Neuronal stem cell (in vitro differentiated cells): ENCODE measurements around the gene GSC2.

Experiments used
- DNase-seq: peaks from one replicate; pipeline ENCODE4 v3.0.0-alpha.2; 2013; ENCODE audit warnings: low spot score
- H2AFZ ChIP-seq: one replicate; pipeline ENCODE4 v1.6.1; 2013; ENCODE audit warnings: mild to moderate bottlenecking, low read length, inconsistent platforms
- H2AK5ac ChIP-seq: 2 replicates; pipeline ENCODE4 v1.6.1; 2013; ENCODE audit warnings: low read depth, mild to moderate bottlenecking, inconsistent platforms, low read length, moderate library complexity, mixed read lengths
- H2BK120ac ChIP-seq: 2 replicates; pipeline ENCODE4 v1.6.1; 2013; ENCODE audit warnings: low read depth, mild to moderate bottlenecking, inconsistent platforms, low read length, moderate library complexity, mixed read lengths
- H2BK12ac ChIP-seq: one replicate; pipeline ENCODE4 v1.6.1; 2013; ENCODE audit warnings: low read length, inconsistent platforms
- H2BK15ac ChIP-seq: 2 replicates; pipeline ENCODE4 v1.6.1; 2013; ENCODE audit warnings: mild to moderate bottlenecking, low read length, inconsistent platforms, mixed read lengths
- H2BK5ac ChIP-seq: one replicate; pipeline ENCODE4 v1.6.1; 2013; ENCODE audit warnings: inconsistent platforms, mild to moderate bottlenecking, low read length, moderate library complexity
- H3K14ac ChIP-seq: one replicate; pipeline ENCODE4 v1.6.1; 2013; ENCODE audit warnings: low read length, inconsistent platforms
- H3K18ac ChIP-seq: 2 replicates; pipeline ENCODE4 v1.6.1; 2013; ENCODE audit warnings: low read length, inconsistent platforms
- H3K23ac ChIP-seq: 2 replicates; pipeline ENCODE4 v1.6.1; 2013; ENCODE audit warnings: low read depth, mild to moderate bottlenecking, mixed read lengths, low read length, inconsistent platforms; ENCODE audit not compliant: poor library complexity
- H3K27ac ChIP-seq: replicated peaks from 3 replicates; pipeline ENCODE4 v1.5.1; 2013; ENCODE audit warnings: low read length, inconsistent platforms
- H3K27me3 ChIP-seq, 3 experiments: 2 replicates each; pipeline ENCODE4 v1.6.1; 2013; ENCODE audit warnings: low read length in 3 of 3, mild to moderate bottlenecking in 2 of 3, inconsistent platforms in 1 of 3, low read depth in 1 of 3, mixed read lengths in 1 of 3, moderate library complexity in 1 of 3; ENCODE audit not compliant: control insufficient read depth in 3 of 3, insufficient read depth in 3 of 3
- H3K36me3 ChIP-seq, 2 donors: replicated peaks in 1 of 2; 2 replicates each; pipeline ENCODE4 v1.6.1; 2013; ENCODE audit warnings: low read length in 2 of 2; ENCODE audit not compliant: control insufficient read depth in 2 of 2, insufficient read depth in 2 of 2
- H3K4ac ChIP-seq: 2 replicates; pipeline ENCODE4 v1.6.1; 2013; ENCODE audit warnings: inconsistent platforms, mild to moderate bottlenecking, low read length, moderate library complexity
- H3K4me1 ChIP-seq, 2 donors: 1 replicate in 1 of 2; 2 replicates in 1 of 2; pipeline ENCODE4 v1.6.1; 2013; ENCODE audit warnings: low read length in 2 of 2, low read depth in 1 of 2; ENCODE audit not compliant: control insufficient read depth in 2 of 2, insufficient read depth in 1 of 2
- H3K4me2 ChIP-seq: one replicate; pipeline ENCODE4 v1.6.1; 2013; ENCODE audit warnings: mild to moderate bottlenecking, low read length, inconsistent platforms; ENCODE audit not compliant: insufficient read depth, poor library complexity, severe bottlenecking
- H3K4me3 ChIP-seq, 2 donors: 2 replicates each; pipeline ENCODE4 v1.5.1; 2013; ENCODE audit warnings: low read length in 2 of 2, mild to moderate bottlenecking in 2 of 2, inconsistent platforms in 1 of 2, moderate library complexity in 1 of 2
- H3K79me1 ChIP-seq: one replicate; pipeline ENCODE4 v1.6.1; 2013; ENCODE audit warnings: low read depth, mild to moderate bottlenecking, inconsistent platforms, low read length, moderate library complexity
- H3K9ac ChIP-seq: one replicate; pipeline ENCODE4 v1.6.1; 2013; ENCODE audit warnings: mild to moderate bottlenecking, low read depth, low read length, inconsistent platforms; ENCODE audit not compliant: poor library complexity
- H3K9me3 ChIP-seq, 2 donors: replicated peaks in 1 of 2; 2 replicates each; pipeline versions ENCODE3 to v1.6.1; 2013; ENCODE audit warnings: low read length in 2 of 2, mild to moderate bottlenecking in 2 of 2, inconsistent platforms in 1 of 2, low read depth in 1 of 2, mixed read lengths in 1 of 2, moderate library complexity in 1 of 2; ENCODE audit not compliant: control insufficient read depth in 2 of 2, insufficient read depth in 1 of 2
- H4K8ac ChIP-seq: one replicate; pipeline ENCODE4 v1.6.1; 2013; ENCODE audit warnings: low read depth, mild to moderate bottlenecking, inconsistent platforms, low read length, moderate library complexity
- H4K91ac ChIP-seq: one replicate; pipeline ENCODE4 v1.6.1; 2013; ENCODE audit warnings: low read length, low read depth, mild to moderate bottlenecking, inconsistent platforms; ENCODE audit not compliant: poor library complexity
- WGBS, 2 donors: extraction: QIAGEN DNeasy Blood & Tissue Kit; methylation state at CpG; one replicate each; pipeline ENCODE4 v1.1.7; 2013; ENCODE audit warnings: missing lambda C conversion rate in 2 of 2, mixed read lengths in 1 of 2; ENCODE audit not compliant: insufficient read length in 2 of 2, insufficient replicate concordance in 1 of 2; ENCODE audit errors: extremely low coverage in 2 of 2; 5-methylcytosine and 5-hydroxymethylcytosine counted together

The GSC2 gene

GRCh38 chr22:19137384-19138216, 12.5 kb downstream of the GSC2 start:
- H3K36me3 ChIP-seq: peaks cover 83 to 97% of the 10 kb centered on the region in 2 donors
- no peak overlapping the region for H2BK5ac ChIP-seq

DNA sequence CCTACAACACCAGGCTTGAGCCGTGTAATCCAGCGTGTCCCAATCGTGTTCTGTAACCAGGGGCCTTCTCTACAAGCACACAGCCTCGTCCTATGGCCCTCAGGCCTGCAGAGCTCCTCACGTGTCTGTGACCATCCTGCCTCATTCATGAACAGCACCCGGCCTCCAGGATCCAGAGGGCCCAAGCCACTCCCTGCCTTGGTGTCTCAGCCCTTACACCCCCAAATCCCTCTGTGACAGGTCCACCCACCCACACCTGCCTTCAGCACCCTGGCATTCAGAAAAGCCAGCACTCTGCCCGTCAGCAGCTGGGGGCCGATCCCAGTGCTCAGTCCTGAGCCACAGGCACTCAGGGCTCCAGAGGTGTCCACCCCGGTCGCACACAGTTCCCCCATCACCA, 13.2 kb downstream of the GSC2 start:
- peaks cover 9% of the 10 kb centered on the region for H3K79me1 ChIP-seq
- H4K91ac ChIP-seq: no peak overlapping the region
- no CpG with 5 or more reads among the region's 10 CpGs for WGBS, 2 donors

More at GRCh38 chr22:19137384-19138216, 12.5 kb downstream of the GSC2 start:
- Histone ChIP-seq H2BK15ac (no peak overlapping the region), H4K8ac (no peak overlapping the region), H3K4me2 (no peak overlapping the region), H4K91ac (no peak overlapping the region), H3K9ac (no peak overlapping the region), H2AK5ac (no peak overlapping the region), H3K79me1 (peaks cover 9% of the 10 kb centered on the region), H2BK12ac (no peak overlapping the region), H3K4me1 (no peaks in the 10 kb centered on the region), H2BK120ac (no peak overlapping the region), H3K27me3 (no peaks in the 10 kb centered on the region), H3K23ac (peak overlapping the region; percentile 16), H3K9me3 (peaks cover 0 to 2% of the 10 kb centered on the region in 2 donors), H3K4ac (no peak overlapping the region), H3K27ac (no peak overlapping the region), H3K4me3 (no peak overlapping the region), H2AFZ (no peak overlapping the region), H3K18ac (no peak overlapping the region), H3K14ac (peak overlapping the region; percentile 91)
- no CpG with 5 or more reads among the region's 11 CpGs for WGBS, 2 donors
- DNase-seq: no peak

DNA sequence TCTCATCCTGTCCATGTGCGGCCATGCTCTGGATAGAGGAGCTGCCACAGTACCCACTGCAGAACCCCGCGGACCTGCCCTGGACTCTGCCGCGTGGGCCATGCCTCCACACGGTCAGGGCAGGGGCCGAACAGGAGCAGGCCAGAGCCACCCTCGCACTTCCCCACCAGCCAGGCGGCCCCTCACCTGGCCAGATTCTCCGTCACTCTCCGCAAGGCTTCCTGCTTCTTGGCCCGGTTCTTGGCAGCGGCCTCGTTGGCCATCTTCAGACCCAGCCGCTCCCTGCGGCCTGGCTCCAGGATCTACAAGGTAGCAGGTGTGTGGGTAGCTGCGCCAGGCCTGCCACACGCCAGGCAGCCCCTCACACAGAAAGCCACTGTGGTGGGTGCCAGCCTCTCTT, 15.2 kb downstream of the GSC2 start:
- Histone ChIP-seq H3K4me1 (no peaks in the 10 kb centered on the region), H2BK12ac (no peak overlapping the region), H3K4me3 (no peak overlapping the region), H2BK5ac (no peak overlapping the region), H2AFZ (no peak overlapping the region), H2BK15ac (no peak overlapping the region), H3K27me3 (no peaks in the 10 kb centered on the region), H2BK120ac (no peak overlapping the region), H3K14ac (no peak overlapping the region), H3K79me1 (peaks cover 9% of the 10 kb centered on the region), H3K27ac (no peak overlapping the region), H3K9ac (no peak overlapping the region), H2AK5ac (no peak overlapping the region), H4K91ac (no peak overlapping the region), H3K36me3 (peaks cover 65 to 84% of the 10 kb centered on the region in 2 donors), H4K8ac (no peak overlapping the region), H3K18ac (no peak overlapping the region), H3K4me2 (no peak overlapping the region), H3K9me3 (no peaks in the 10 kb centered on the region), H3K4ac (no peak overlapping the region), H3K23ac (no peak overlapping the region)
- whole genome bisulfite sequencing, 2 donors: no CpG with 5 or more reads among the region's 18 CpGs
- DNase-seq: no peak

More for the DNA sequence above, 13.2 kb downstream of the GSC2 start:
- H3K18ac ChIP-seq: no peak overlapping the region
- DNase-seq: no peak
- no peak overlapping the region for H3K14ac ChIP-seq
- H2AK5ac ChIP-seq: no peak overlapping the region
- no peak overlapping the region for H2BK12ac ChIP-seq
- H3K36me3 ChIP-seq: peaks cover 76 to 97% of the 10 kb centered on the region in 2 donors
- no peak overlapping the region for H2BK120ac ChIP-seq
- H2BK5ac ChIP-seq: no peak overlapping the region
- no peak overlapping the region for H3K4me3 ChIP-seq
- no peak overlapping the region for H2BK15ac ChIP-seq
- H3K4ac ChIP-seq: no peak overlapping the region
- no peak overlapping the region for H3K4me2 ChIP-seq
- H2AFZ ChIP-seq: no peak overlapping the region
- no peaks in the 10 kb centered on the region for H3K4me1 ChIP-seq
- no peak overlapping the region for H3K23ac ChIP-seq
- H4K8ac ChIP-seq: no peak overlapping the region
- no peaks in the 10 kb centered on the region for H3K27me3 ChIP-seq
- H3K9me3 ChIP-seq: peaks cover 0 to 2% of the 10 kb centered on the region in 2 donors
- H3K27ac ChIP-seq: no peak overlapping the region
- no peak overlapping the region for H3K9ac ChIP-seq

DNA sequence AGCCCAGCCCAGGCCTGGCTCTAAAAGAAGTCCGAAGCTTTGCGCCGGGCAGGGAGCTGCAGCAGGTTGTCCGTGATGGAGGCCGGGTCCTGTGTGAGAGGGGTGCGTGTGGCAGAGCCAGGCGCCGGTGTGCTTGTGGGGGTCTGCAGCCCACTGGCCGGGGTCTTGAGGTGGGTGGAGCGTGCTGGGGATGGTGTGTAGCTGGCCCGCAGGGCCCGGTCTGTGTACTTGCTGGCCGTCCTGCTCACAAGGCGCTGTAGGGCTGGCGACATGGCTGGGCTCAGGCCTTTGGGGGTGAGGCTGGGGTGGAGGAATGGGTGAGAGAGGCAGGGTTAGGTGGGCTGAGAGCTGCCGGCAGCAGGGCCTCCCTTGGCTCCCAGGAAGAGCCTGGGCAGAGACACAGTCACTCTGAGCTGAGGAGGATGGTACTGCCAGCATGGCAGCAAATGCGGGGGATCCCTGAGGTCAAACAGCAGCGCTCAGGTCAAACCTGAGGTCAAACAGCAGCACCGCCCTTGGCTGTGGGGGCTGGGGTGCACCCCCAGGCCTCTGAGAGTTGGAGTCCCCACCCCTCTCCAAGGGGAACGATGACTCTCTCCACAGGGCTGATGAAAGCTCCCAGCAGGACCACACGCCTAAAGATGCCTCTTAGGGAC, 15.8 kb downstream of the GSC2 start:
- no peak overlapping the region for H2AK5ac ChIP-seq
- H3K4me2 ChIP-seq: no peak overlapping the region
- H3K9me3 ChIP-seq: no peaks in the 10 kb centered on the region
- H3K4me3 ChIP-seq: no peak overlapping the region
- no peaks in the 10 kb centered on the region for H3K27me3 ChIP-seq
- no peaks in the 10 kb centered on the region for H3K4me1 ChIP-seq
- DNase-seq: no peak
- H2AFZ ChIP-seq: no peak overlapping the region
- H3K79me1 ChIP-seq: peaks cover 9% of the 10 kb centered on the region
- no peak overlapping the region for H4K8ac ChIP-seq
- no peak overlapping the region for H3K14ac ChIP-seq
- no peak overlapping the region for H2BK5ac ChIP-seq
- H3K27ac ChIP-seq: no peak overlapping the region
- no peak overlapping the region for H3K18ac ChIP-seq
- H3K36me3 ChIP-seq: peaks cover 60 to 79% of the 10 kb centered on the region in 2 donors
- no peak overlapping the region for H2BK15ac ChIP-seq
- H3K9ac ChIP-seq: no peak overlapping the region
- WGBS, 2 donors: no CpG with 5 or more reads among the region's 21 CpGs
- no peak overlapping the region for H3K4ac ChIP-seq
- H2BK12ac ChIP-seq: no peak overlapping the region
- no peak overlapping the region for H2BK120ac ChIP-seq
- no peak overlapping the region for H4K91ac ChIP-seq
- H3K23ac ChIP-seq: no peak overlapping the region
